Measurements from ENCODE around the gene TMEM238. TPM values are rescaled to one million over a fixed set of nuclear protein-coding genes. Genes with fewer than 3 reads are reported as not detected.
A peak's percentile ranks its signal among the peaks of the same experiment; 100 is the strongest.

TMEM238 gene, protein sequence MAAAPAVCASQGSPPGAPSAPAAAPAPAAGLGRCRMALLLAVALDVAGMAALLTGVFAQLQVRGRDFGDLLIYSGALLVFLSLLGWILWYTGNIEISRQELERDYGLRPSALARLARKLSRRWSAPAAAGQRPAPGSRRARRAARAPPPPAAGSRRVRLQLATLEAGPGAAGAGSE
- not detected in 2 replicates for total RNA-seq (2013; cell fraction: nucleolus; rRNA removed)
- total RNA-seq (2014; rRNA removed) (3.1 and 10.0 TPM in 2 replicates), total RNA-seq (2014; rRNA removed; fragmentation: Illumina TruSeq; extraction: Trizol) (0.18 and 0.58 TPM in 2 replicates), total RNA-seq (2021) (16.9 and 17.9 TPM in 2 replicates), polyA plus RNA-seq (2011; rRNA removed) (0.09 and 0.18 TPM in 2 replicates), polyA plus RNA-seq (2014; fragmentation: Illumina TruSeq; extraction: Trizol) (0.09 TPM in 1 of 2 replicates, not detected in the other), polyA plus RNA-seq (2014; fragmentation: Nextera tagmentation; extraction: Ambion mirVana) (under 1 TPM; 0.05 to 0.10 TPM), polyA plus RNA-seq (2014; rRNA removed) (4.9 and 9.1 TPM in 2 replicates), polyA plus RNA-seq (2016; fragmentation: Nextera tagmentation; extraction: Ambion mirVana) (under 1 TPM in 1 of 2 experiments, not detected in 1; 0.94 TPM), polyA minus RNA-seq (2011; rRNA and poly(A)+ RNA removed) (not detected in 2 replicates), Bru-seq, nascent RNA (percentile 44 among the genes with signal in this experiment), BruChase-seq, experiment 1, labeled RNA remaining after a 6-hour chase (percentile 39 among the genes with signal in this experiment), BruChase-seq, experiment 2, labeled RNA remaining after a 2-hour chase (percentile 37 among the genes with signal in this experiment)
- polyA plus RNA-seq (2011; ENCODE audit: low read depth), result not detected
- polyA plus RNA-seq (2011; cell fraction: cytosol; rRNA removed), result 0.23 TPM in 1 of 2 replicates, not detected in the other
- polyA plus RNA-seq (2011; cell fraction: nucleus; rRNA removed), result 0.93 and 1.4 TPM in 2 replicates
- polyA plus RNA-seq (2012), result 0.95 and 1.1 TPM in 2 replicates
- 1.9 and 3.3 TPM in 2 replicates for polyA minus RNA-seq (2011; cell fraction: cytosol; rRNA and poly(A)+ RNA removed)
- polyA minus RNA-seq (2011; cell fraction: nucleus; rRNA and poly(A)+ RNA removed), result 0.24 and 0.86 TPM in 2 replicates
- long read RNA-seq, experiment 1, result 0 reads
- long read RNA-seq, experiment 2, result 0 reads

DNA sequence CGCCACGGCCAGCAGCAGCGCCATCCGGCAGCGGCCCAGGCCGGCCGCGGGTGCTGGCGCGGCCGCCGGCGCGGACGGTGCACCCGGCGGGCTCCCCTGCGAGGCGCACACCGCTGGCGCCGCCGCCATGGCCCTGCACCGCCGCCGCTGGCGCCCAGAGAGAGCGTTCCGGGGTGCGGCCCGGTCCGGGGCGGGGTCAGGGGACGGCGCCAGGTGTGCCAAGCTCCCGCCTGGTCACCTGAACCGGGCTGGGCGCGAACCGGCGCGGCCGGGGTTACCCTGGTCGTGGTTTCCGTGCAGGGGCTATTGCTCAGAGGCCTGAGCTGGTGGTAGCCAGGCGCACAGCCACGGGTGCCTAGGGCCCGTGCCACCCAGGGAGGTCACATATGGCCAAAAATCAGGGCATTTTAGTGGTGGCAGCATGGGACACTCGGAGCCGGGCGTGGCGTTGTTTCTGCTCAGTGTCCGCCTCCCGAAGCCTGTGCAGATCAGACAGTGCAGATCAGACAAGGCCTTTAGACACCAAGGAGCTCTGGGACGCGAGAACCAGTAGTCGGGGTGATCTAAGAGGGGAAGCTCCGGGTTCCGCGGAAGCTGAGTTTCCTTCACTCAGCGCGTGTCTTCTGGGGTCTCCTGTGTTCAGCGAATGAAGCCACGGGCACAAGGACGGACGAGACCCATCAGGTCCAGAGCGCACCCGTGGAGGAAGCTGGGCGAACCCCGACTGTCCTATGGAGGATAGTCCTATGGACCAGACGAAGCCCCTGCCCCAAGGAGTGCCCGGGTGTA, at the start of gene TMEM238:
Gene TMEM238 (minus strand): TSS at position 162 of the 789 bp plus-strand sequence. CDS start 33 bp downstream, at position 129.
- Histone ChIP-seq H3K79me2 (ENCODE audit: control insufficient read depth, insufficient read depth, low read length) (peaks cover 39% of the 10 kb centered on the region), H3K27me3 (replicated peaks in 1 of 2; ENCODE audit: control insufficient read depth in 2 of 2, insufficient read depth in 2 of 2, low read length in 1 of 2) (no peaks in the 10 kb centered on the region), H3K4me3 (peak within 1 kb of the TSS; percentile 72), H3K9me3 (replicated peaks; ENCODE audit: control insufficient read depth, insufficient read depth, low read length) (no peaks in the 10 kb centered on the region), H4K20me1 (ENCODE audit: control insufficient read depth, insufficient read depth) (peaks cover 11% of the 10 kb centered on the region), H3K4me2 (ENCODE audit: control insufficient read depth, insufficient read depth) (peak within 1 kb of the TSS; percentile 74), H2AFZ (ENCODE audit: control insufficient read depth, low read depth, low read length) (peak within 1 kb of the TSS; percentile 26), H3K36me3 (ENCODE audit: control insufficient read depth in 2 of 2, insufficient read depth in 2 of 2, low read length in 1 of 2) (peaks cover 16 to 20% of the 10 kb centered on the region in 2 experiments; a peak in 3 of 4 replicates), H3K4me1 (ENCODE audit: control insufficient read depth, insufficient read depth, low read length) (peaks cover 28% of the 10 kb centered on the region), H3K9ac (ENCODE audit: control insufficient read depth, insufficient read depth, low read length) (peak within 1 kb of the TSS; percentile 77), H3K27ac (ENCODE audit: control insufficient read depth, insufficient read depth) (peak within 1 kb of the TSS; percentile 89)
- ATAC-seq (peak; percentile 19), DNase-seq (ENCODE audit: low read depth, low spot score) (no peak), FAIRE-seq (no peak)
- in situ Hi-C loops (cut with MboI), result no loop called here
- ChIA-PET RAD21 (ENCODE audit: unreplicated experiment) (interaction anchor here (1.0 to 3.1 kb wide), 14 partner anchors 20 to 267 kb away, joined by 3 to 28 read pairs (median 4); partner anchors contain the start of genes FIZ1, ISOC2, KMT5C and PPP1R12C), POLR2A (interaction anchor here (0.5 to 3.1 kb wide), 17 partner anchors 16 to 270 kb away, joined by 3 to 26 read pairs (median 5); partner anchors contain the start of genes FIZ1, HSPBP1, KMT5C and PPP6R1), SMC1A (ENCODE audit: uncharacterized antibody, unreplicated experiment) (interaction anchor here (1.0 to 3.1 kb wide), 9 partner anchors 19 to 244 kb away, joined by 3 to 22 read pairs (median 3); partner anchors contain the start of gene KMT5C), CTCF (interaction anchor here (0.6 to 3.4 kb wide), 16 partner anchors 13 to 730 kb away, joined by 3 to 49 read pairs (median 4); partner anchors contain the start of genes HSPBP1, KMT5C, PPP6R1 and ZNF865)
- intact Hi-C loops (cut with micrococcal nuclease; ENCODE audit: unreplicated experiment), result loop anchor here (5.0 to 10.0 kb wide), 3 partner anchors 82 to 770 kb away; partner anchors contain the start of gene PPP6R1
- no TSS peak for BruUV-seq (replicated peaks)
- TF ChIP-seq NFIC (IDR thresholded peaks at IDR 0.05; ENCODE audit: low read depth, low read length) (no peak), YY1 (IDR thresholded peaks at IDR 0.05; ENCODE audit: low read depth, low read length) (peak; percentile 70), BHLHE40 (IDR thresholded peaks at IDR 0.05; ENCODE audit: borderline replicate concordance in 1 of 2, low read depth in 2 of 2, low read length in 1 of 2) (peak in 1 of 2 experiments; percentile 49; a peak in 2 of 4 replicates), SIN3A (IDR thresholded peaks at IDR 0.05; ENCODE audit: low read depth, low read length) (0 out of 2 replicates have a peak, but pooled peaks have one; percentile 3), TCF3 (IDR thresholded peaks at IDR 0.05; ENCODE audit: borderline replicate concordance, insufficient read depth, low read depth, low read length) (no peak), CREM (IDR thresholded peaks at IDR 0.05; ENCODE audit: low read depth) (no peak), MTA3 (IDR thresholded peaks at IDR 0.05; ENCODE audit: borderline replicate concordance, low read length) (no peak), NR2F1 (conservative IDR thresholded peaks at IDR 0.05) (0 out of 2 replicates have a peak, but pooled peaks have one; percentile 47), GATAD2B (conservative IDR thresholded peaks at IDR 0.05; ENCODE audit: low read depth) (peak; percentile 65), IKZF1 (conservative IDR thresholded peaks at IDR 0.05) (peak; percentile 32), RBBP5 (conservative IDR thresholded peaks at IDR 0.05) (no peak), ZNF207 (IDR thresholded peaks at IDR 0.05; ENCODE audit: borderline replicate concordance) (no peak), PAX5 (IDR thresholded peaks at IDR 0.05; ENCODE audit: borderline replicate concordance, low read depth, low read length) (no peak), RB1 (IDR thresholded peaks at IDR 0.05; ENCODE audit: borderline replicate concordance) (0 out of 2 replicates have a peak, but pooled peaks have one; percentile 74), HDAC6 (IDR thresholded peaks at IDR 0.05; ENCODE audit: unreplicated experiment) (peak; percentile 70), ZNF217 (IDR thresholded peaks at IDR 0.05) (peak; percentile 55; the same call in 1 of the 2 replicates), FOXK2 (IDR thresholded peaks at IDR 0.05) (no peak), LARP7 (IDR thresholded peaks at IDR 0.05) (peak; percentile 92)
- TF ChIP-seq, protein P1, sequence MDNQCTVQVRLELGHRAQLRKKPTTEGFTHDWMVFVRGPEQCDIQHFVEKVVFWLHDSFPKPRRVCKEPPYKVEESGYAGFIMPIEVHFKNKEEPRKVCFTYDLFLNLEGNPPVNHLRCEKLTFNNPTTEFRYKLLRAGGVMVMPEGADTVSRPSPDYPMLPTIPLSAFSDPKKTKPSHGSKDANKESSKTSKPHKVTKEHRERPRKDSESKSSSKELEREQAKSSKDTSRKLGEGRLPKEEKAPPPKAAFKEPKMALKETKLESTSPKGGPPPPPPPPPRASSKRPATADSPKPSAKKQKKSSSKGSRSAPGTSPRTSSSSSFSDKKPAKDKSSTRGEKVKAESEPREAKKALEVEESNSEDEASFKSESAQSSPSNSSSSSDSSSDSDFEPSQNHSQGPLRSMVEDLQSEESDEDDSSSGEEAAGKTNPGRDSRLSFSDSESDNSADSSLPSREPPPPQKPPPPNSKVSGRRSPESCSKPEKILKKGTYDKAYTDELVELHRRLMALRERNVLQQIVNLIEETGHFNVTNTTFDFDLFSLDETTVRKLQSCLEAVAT (IDR thresholded peaks at IDR 0.05), result no peak
- WGBS (ENCODE audit: insufficient coverage, insufficient replicate concordance, low lambda C conversion rate, missing lambda C conversion rate), result under 1% methylated on average over 70 of the region's 72 CpGs
